ENCODE measurements around the gene CAP2.

CAP2 gene, protein sequence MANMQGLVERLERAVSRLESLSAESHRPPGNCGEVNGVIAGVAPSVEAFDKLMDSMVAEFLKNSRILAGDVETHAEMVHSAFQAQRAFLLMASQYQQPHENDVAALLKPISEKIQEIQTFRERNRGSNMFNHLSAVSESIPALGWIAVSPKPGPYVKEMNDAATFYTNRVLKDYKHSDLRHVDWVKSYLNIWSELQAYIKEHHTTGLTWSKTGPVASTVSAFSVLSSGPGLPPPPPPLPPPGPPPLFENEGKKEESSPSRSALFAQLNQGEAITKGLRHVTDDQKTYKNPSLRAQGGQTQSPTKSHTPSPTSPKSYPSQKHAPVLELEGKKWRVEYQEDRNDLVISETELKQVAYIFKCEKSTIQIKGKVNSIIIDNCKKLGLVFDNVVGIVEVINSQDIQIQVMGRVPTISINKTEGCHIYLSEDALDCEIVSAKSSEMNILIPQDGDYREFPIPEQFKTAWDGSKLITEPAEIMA

DNA sequence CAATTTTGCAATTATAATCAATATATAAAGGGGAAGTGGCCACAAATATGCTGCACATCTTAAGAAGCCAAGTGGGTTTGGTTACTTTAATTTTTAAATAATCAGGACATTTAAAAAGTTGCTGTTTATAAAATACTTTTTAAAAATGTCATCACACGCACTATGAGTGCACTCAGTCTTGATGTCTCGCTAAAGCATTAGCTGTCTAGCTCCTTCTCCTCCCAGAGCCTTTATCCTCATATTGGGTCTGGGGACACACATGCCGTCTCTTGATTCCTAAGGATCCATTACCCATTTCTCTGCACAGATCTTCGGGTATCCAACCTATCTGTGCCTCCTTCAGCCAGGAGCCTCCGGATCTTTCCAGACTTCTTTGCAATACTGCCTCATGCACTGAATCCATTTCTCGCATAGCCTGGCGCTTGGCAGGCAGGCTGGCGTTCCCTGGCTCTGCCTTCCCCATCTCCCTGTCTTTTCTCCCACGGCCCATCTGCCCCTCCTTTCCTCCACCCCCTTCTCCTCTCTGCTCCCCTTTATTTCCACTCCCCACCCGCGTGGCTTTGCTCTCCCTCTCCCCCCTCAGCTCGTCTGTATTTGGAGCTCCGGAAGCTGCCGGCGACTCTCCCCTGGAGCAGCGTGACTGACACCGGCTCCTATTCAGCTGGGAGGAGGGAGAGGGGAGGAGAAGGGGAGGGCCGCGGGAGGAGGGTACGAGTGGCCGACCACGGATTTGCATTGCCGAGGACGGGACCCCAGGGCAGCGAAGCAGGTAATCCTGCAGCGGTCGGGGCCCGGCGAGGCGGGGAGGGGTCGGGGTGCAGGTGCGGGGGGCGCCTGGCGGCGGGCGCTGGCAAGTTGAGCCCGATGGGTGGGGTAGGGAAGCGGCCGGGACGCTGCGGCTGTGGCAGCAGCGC, at the start of gene CAP2:
CAP2 (plus strand) TSS at position 618 of the 914 bp plus-strand sequence. CDS start 27,961 bp downstream, outside the sequence.
- no peak for DNase-seq

DNA sequence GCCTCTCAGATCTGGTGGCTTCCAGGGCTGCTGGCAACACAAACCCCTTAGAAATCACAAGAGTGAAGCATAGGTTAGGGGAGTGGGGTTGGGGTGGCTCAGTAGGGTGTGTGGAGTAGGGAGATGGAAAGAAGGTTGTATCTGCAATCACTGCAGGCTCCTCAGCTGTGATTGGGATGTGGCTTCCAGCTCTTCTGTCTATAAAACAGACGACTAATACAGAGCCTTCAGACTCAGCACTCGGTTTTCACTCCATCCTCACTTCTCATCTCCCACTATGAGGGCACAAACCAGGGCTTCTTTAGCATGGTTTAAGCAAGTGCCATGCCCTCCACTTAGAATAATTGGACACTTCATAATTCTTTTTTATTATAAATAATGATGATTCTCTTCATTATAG, 46.4 kb upstream of the CAP2 start:
- no peak for DNase-seq

DNA sequence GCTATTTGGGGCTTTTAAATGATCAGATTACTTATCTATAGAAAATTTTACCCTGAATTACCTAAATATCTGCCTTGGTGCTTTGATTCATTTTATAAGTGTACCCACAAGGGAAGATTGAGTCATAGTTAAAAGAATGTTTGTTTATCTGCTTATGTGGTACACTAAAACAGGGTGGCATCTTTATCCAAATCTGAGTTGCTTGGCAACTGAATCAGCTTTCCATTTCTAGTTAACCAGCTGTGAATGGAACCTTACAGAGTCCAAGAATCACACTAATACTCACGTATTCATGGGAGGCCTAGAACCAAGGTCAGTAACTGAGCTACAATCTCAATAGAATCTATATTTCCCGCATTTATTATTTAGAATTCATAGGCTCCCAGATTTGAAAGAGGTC, 44.0 kb upstream of the CAP2 start:
- no peak for DNase-seq

DNA sequence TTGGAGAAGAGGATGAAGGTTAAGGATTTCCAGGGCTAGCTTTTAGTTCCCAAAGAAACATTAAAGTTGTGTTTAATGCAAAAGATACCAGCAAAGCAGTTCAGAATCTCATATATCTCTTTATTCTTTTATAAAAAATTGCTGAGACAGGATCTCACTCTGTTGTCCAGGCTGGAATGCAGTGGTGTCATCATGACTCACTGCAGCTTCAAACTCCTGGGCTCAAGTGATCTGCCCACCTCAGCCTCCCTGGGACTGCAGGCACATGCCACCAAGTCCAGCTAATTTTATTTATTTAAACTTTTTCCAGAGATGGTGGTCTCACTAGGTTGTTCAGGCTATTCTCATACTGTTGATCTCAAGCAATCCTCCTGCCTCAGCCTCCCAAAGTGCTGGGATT, 41.1 kb upstream of the CAP2 start:
- no peak for DNase-seq

DNA sequence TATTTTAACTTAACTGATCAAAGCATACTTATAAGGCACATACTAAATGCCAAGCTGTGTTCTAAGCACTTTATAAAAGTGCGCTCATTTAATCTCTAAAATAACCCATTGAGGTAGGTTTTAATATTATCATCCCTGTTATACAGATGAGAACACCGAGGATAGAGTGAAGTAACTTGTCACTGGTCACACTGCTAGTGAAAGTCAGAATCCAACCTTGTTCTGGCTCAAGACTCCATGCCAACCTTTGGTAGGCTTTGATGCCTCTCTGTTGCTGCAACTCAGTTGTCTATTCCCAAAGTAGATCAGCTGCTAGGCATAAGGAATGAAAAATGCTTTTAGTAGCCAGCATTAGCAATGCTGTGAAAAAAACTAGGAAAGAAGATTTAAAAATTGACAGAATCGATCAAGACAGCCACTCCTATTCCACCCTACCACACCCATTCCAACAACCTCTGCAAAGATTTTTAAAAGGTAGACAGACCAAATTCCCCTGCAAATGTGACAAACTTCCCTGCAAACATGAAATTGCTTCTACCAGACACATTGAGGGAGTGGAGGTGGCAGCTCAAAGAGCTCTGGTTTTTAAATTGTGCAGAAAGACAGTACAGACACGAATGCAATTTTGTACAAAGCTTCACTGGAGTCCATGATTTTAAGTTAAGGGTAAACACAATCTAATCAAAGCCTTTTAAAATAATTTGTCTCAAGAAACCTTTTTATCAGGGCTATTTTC, 39.8 kb upstream of the CAP2 start:
- no peak for DNase-seq

DNA sequence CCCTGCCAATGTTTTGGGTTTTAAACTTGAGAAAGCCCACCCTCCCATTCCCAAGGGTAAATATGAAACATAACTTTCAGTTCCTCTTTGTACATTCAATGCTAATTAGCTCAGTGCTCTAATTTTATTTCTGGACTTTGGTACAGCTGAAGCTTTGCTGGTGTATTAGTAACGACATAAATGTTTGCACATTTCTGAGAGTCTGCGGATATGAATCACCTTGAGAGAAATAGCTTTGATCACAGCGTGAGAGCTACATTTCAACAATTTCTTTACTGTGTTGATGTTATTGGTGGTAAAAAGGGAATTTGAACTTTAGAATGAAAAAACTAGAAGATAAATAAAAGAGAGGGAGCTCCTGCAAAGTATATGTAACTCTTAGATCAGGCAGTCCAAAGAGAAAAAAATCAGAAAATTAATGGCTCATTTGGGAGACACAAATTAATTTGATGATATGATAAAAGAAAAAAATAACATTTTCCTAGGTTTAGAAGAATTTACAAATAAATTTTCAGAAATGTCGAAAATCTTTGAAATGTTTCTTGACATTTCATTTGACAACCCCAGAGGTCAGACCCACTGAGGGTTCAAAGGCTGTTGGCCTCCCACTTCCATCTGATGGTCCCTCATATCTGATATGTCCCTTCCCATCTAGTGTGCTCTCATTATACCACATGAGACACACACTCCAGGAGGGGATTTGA, 38.5 kb upstream of the CAP2 start:
- DNase-seq: no peak

DNA sequence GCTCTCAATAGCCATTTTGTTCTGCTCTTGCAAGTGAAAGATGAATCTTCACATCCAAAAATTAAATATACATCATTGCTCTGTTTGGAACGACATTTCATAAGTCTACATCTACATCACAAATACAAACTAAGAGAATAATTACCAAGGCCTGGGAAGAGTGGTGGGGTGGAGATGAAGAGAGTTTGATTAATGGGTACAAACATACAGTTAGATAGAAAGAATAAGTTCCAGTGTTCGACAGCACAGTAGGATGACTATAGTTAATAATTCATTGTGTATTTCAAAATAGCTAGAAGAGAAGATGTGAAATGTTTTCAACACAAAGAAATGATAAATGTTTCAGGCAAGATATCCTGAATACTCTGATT, 38.0 kb upstream of the CAP2 start:
- DNase-seq: no peak

DNA sequence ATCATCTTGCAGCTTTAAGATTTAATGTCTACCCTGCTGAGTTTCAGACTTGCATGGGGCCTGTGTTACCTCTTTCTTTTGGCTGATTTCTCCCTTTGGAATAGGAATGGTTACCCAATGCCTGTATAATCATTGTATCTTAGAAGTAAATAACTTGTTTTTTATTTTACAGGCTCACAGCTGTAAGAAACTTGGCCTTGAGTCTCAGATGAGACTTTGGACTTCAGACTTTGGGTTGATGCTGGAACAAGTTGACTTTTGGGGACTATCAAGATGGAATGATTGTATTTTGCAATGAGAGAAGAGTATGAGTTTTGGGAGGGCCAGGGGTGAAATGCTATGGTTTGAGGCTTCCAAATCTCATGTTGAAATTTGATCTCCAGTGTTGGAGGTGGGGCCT, 34.9 kb upstream of the CAP2 start:
- DNase-seq: no peak

DNA sequence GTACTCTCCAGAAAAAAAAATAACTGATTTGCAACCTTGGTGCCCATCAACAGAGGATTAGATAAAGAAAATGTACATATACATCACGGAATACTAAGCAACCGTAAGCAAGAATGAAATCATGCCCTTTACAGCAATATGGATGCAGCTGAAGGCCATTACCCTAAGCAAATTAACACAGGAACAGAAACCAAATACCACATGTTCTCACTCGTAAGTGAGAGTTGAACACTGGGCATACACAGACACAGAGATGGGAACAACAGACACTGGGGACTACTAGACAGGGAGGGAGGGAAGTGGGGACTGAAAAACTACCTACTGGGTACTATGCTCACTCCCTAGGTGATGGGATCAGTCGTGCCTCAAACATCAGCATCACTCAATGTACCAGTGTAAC, 32.8 kb upstream of the CAP2 start:
- no peak for DNase-seq

DNA sequence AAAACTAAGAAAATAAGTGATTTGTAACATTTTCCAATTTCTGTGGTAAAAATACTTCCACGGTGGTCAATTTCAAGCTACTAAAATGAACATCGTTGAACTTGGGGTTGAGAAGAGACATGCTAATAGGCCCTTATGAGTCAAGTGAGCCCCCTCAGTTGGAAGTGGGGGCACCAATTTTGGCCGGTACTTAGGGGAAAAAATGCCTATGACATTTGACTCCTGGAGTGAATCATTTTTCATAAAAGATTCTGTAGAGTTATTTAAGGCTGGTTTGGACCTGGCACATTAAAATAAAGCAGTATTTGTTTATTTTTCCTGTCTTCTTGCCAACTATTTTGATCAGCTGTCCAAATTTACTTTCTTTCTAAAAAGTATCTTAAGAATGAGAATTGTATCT, 32.4 kb upstream of the CAP2 start:
- DNase-seq: no peak

DNA sequence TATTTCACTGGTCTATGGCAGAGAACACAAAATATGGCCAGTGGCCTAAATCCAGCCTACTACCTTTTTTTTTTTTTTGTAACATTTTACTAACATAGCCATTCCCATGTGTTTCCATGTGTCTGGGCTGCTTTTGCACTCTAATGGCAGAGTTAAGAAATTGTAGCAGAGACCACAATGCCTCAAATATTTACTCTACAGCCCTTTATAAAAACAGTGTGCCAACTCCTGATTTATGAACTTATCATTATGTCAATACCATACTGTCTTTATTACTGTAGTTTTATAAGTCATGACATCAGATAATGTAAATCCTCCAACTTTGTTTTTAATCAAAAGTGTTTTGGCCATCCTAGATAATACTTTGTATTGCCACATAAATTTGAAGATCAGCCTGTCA, 27.4 kb upstream of the CAP2 start:
- no peak for DNase-seq

DNA sequence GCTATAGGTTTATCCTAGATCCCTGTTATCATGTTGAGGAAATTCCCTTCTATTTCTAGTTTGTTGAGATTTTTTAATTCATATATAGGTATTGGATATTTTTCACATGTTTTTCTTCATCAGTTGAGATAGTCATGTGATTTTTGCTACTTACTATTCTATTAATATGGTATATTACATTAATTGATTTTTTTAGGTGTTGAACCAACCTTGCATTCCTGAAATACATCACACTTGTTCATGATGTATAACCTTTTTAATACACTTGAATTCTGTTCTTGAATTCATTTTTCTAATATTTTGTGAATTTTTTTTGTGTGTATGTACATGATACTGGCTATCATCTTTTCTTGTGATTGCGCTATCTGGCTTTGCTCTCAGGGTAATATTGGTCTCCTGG, 25.5 kb upstream of the CAP2 start:
- DNase-seq: no peak

DNA sequence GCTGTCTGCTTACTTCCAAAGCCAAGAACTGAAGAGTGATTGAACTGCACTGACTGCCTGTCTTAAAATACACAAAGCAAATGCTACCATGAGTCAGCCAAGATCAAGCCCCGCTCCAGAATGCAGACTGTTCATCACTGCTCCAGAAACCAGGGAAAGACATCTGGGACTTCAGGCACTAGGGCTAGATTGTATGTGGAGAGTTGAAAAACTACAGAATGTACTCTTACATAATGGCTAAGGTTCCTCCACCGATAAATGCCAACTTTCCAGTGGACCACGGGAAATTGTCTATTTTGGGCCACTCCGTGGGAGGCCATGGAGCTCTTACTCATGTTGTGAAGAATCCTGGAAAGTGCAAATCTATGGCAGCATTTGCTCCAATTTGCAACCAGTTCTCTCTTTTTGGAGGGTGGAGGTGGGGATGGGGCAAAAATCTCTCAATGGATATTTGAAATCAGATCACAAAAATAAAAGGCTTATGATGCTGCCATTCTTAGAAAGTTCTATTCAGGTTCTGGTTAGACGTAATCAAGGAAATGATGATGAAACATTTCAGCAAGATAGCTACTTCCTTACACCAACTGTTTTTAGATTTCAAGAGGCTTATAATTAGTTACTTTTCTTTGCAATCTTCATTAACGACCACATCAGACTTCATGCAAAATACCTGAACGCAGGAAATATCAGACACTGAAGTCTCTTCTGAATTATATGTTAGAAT, 11.8 kb upstream of the CAP2 start:
- no peak for DNase-seq

DNA sequence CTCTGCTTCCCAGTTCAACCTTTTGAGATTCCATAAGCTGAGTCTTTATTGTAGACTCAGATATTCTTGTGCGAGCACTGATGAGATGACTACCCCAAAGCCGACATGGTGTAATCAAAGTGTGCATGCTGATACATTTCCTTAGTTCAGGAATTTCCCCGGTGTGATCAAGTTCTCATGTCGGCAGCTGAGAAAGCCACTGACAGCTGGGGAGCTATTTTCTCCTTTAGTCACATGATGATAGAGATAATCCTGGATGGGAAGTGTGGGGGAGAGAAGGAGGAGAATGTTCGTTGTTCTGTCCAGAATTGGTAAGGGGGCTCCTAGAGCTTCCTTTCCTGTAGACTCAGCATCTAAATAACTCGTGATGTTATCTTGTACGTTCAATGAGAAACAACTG, 7.7 kb upstream of the CAP2 start:
- DNase-seq: no peak

DNA sequence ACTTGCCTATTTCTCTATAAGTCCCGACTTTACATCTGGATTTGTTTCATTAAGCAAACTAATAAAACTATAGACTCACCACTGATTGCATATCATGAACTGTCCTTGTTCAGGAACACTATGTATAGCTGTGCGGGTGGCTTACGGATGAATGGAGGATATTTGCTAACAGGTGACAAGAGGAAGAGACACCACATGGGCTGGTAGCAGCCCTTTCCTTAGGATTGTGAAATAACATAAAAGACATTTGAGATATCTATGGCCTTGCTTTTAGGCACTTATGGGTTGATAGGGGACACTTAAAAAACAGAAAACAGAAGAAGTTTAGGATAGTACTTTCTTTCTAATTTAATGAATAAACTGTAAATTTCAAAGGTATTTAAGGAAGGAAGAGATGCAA, 5.0 kb upstream of the CAP2 start:
- DNase-seq: no peak

DNA sequence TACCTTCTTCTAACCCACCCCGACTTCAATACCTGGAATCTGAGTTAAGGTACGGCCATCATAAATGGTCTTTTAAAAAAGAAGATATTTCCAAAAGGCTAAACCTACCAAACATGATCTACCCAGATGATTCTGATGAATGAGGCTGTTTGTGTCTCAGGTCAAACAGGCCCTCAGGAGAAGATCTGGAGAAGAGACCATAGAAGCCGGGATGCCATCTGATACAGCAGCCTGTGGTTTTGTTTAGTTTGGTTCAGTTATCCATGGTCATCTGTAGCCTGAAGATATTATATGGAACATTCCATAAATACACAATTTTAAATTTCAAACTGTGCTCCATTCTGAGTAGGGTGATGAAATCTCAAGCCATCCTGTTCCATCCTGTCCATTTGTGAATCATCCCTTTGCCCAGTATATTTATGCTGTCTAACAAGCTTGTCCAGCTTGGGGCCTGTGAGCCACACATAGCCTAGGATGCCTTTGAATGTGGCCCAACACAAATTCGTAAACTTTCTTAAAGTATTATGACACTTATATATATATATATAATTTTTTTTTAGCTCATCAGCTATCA, 4.0 kb upstream of the CAP2 start:
- DNase-seq: no peak

DNA sequence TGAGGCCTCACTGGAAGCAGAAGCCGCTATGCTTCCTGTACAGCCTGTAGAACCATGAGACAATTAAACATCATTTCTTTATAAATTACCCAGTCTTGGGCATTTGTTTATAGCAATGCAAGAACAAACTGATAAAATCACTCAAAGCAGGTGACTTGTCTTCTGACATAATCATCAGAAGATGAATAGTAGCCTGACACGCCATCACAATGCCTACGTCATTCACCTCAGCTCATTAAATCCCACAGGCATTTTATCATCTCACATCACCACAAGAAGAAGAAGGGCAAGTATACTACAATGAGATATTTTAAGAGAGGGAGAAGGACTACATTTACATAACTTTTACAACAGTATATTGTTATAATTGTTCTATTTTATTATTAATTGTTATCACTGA, 3.1 kb upstream of the CAP2 start:
- DNase-seq: no peak

DNA sequence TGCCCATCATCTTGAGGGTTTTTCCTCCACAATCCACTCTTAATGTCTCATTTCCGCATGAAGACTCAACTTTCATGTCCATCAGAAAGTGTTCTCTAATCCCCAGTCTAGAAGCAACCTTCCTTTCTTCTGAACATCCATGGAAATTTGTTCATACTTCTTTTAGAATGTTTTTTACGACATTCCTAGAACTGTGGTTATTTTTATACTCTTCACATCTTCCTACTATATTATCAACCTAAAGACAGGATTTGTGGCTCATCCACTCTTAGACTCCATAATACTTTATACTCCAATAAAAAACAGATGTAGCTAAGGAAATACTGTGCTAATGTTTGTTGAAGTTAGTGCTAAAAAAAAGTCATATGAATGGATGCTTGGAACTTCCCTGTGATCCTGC, 1.4 kb upstream of the CAP2 start:
- DNase-seq: no peak

DNA sequence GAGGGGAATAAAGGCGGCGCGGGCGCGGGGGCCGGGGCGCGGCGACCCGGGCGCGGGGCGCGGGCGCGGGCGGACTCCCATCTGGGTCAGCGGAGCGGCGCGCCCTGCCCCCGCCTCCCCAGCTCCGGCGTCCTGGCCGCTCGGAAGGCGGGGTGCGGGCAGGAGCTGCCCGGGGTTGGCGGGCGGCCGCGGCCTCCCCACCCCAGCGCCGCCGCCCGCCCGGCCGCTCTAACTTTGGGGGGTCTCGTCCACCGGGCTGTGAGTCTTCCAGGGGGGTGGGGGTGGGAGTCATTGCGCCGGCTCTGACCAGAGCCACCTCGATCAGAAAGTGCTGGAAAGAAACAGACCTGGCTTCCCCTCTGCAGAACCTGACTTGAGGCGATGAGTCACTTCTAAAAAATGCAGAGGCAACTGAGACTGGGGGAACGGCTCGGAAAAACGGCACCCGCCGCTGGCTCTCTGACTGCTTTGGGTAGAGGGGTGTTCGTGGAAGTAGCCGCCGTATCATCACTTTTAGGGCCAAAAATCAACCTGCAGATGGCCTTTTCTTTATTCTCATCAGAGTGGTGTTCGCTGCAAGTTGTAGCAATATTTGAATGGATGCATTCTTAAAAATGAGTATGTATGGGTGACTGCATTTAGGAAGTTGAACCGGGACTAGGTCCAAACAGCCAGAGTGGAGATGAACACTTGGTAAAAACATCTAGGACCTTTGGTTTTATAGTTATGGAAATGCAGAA, 667 bp downstream of the CAP2 start:
- no peak for DNase-seq

DNA sequence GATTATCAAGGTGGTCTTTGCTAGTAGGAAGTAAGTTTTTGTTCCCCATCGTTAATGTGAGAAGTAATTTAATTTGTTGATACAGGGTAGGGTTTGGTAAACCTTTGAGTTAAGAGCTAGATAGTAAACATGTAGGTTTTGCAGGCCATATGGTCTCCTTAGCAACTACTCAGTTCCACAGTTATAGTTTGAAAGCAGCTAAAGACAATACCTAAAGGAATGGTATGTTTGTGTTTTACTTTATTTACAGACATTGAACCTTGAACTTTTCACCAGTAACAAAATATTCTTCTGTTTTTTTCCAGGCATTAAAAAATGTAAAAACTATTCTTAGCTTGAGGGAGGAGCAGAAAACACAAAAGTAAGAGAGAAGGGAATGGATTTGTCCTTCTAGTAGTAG, 1.7 kb downstream of the CAP2 start:
- no peak for DNase-seq

DNA sequence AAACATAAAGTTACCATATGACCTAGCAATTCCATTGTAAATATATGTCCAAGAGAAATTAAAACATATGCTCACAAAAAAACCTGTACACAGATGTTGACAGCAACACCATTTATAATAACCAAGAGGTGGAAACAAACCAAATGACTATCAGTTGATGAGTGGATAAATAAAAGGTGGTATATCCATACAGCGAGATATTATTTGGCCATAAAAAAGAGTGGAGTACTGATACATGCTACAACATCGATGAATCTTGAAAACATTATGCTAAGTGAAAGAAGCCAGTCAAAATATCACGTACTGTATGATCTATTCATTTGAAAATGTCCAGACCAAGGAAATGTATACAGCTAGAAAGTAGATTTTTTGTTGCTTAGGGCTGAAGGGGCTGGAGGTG, 2.9 kb downstream of the CAP2 start:
- DNase-seq: no peak

Measured in CD4-positive, alpha-beta T cell treated with Interleukin-17A for 1 hour (primary cell).